Transverse colon (tissue), 4 donors: ENCODE data around the gene ADCY1. TPM values are rescaled to one million over a fixed set of nuclear protein-coding genes. Genes with fewer than 3 reads are reported as not detected.

Experiments used
- DNase-seq: peaks from one replicate; pipeline ENCODE4 v3.0.0-alpha.2; 2019
- H3K27ac ChIP-seq, 4 donors: fragments of 200-600 bp; sonication (generic); 2 replicates each; pipeline ENCODE4 v1.5.1; 2016 to 2018; ENCODE audit warnings: inconsistent platforms in 4 of 4
- H3K27me3 ChIP-seq: fragments of 200-600 bp; sonication (generic); 2 replicates; pipeline ENCODE4 v1.5.1; 2017; ENCODE audit warnings: inconsistent platforms
- H3K36me3 ChIP-seq, 4 donors: fragments of 200-600 bp; sonication (generic); 2 replicates each; pipeline ENCODE4 v1.5.1; 2017 to 2019; ENCODE audit warnings: inconsistent platforms in 4 of 4
- H3K4me1 ChIP-seq, 4 donors: fragments of 200-600 bp; sonication (generic); 2 replicates each; pipeline ENCODE4 v1.5.1; 2017 to 2020; ENCODE audit warnings: inconsistent platforms in 4 of 4
- H3K4me3 ChIP-seq, 4 donors: fragments of 200-600 bp; sonication (generic); 1 replicate in 1 of 4; 2 replicates in 3 of 4; pipeline versions ENCODE4 v1.5.1 to v1.6.1; 2017 to 2019; ENCODE audit warnings: inconsistent platforms in 4 of 4
- H3K9me3 ChIP-seq, 2 donors: fragments of 200-600 bp; sonication (generic); 2 replicates each; pipeline ENCODE4 v1.5.1; 2017 to 2019; ENCODE audit warnings: inconsistent platforms in 2 of 2
- CTCF ChIP-seq, 5 experiments: fragments of 200-600 bp in 3 of 5; fragments of 450-650 bp in 2 of 5; sonication (generic) in 3 of 5; IDR thresholded peaks; 1 replicate in 2 of 5; 2 replicates in 3 of 5; pipeline ENCODE4 v1.5.1; 2016 to 2017; ENCODE audit warnings: antibody characterized with exemption in 5 of 5, inconsistent platforms in 3 of 5, mild to moderate bottlenecking in 2 of 5, moderate library complexity in 1 of 5
- EP300 ChIP-seq: sonication (generic); formaldehyde crosslinking; IDR thresholded peaks from one replicate; pipeline ENCODE4 v1.6.1; 2017; ENCODE audit warnings: antibody characterized with exemption, low read depth
- POLR2A ChIP-seq: fragments of 450-650 bp; IDR thresholded peaks from one replicate; pipeline ENCODE4 v1.6.1; 2016; ENCODE audit warnings: antibody characterized with exemption, mild to moderate bottlenecking, moderate library complexity
- POLR2AphosphoS5 ChIP-seq, 3 donors: sonication (generic); formaldehyde crosslinking; IDR thresholded peaks; one replicate each; pipeline ENCODE4 v1.6.1; 2016; ENCODE audit warnings: antibody characterized with exemption in 3 of 3
- WGBS, 2 donors: methylation state at CpG; one replicate each; pipeline ENCODE4 v1.1.5; 2018; ENCODE audit warnings: low coverage in 1 of 2; 5-methylcytosine and 5-hydroxymethylcytosine counted together
- in situ Hi-C, 4 donors: fragments of 200-750 bp; cut with MboI; loops; one replicate each; pipeline versions ENCODE4 v1.15.0 to v1.15.1; 2017; ENCODE audit warnings: low sequenced_read_pairs in 3 of 4, low pct_ligation_motif_present in 1 of 4, low pct_unique_long_range_greater_than_20kb in 1 of 4
- intact Hi-C: fragments of 100-400 bp; cut with DNase I; formaldehyde crosslinking; loops from one replicate; pipeline ENCODE4 v1.15.1; 2023; ENCODE audit warnings: low total_unique reads
- total RNA-seq, 4 donors: library from RNA; depleted of rRNA; stranded (reverse); fragments of >200 nt; gene quantifications; one replicate each; pipeline ENCODE4 v1.1.0, GENCODE V29; 2016

Gene ADCY1
- total RNA-seq, 4 donors from 2014 or later = 0.16 to 0.41 TPM; not detected in 2

DNA sequence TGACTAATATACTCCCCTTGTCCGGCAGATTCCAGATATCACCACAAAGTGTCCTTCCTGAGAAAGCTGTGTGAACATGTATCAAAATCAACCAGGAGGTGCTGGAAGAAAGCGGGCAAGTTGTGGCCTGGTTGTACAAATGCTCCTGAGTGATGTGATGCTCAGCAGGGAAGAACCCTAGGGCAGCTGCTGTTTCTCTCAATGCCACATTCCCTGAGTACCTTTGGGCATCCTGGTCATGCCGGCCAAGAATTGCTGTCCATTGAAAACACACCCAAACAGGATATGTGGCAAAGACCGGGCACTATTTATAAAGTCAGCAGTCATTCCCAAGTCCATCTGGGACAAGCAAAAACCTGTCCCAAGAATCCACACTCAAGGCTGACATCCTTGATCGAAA lies 7.8 kb upstream of the ADCY1 start:
- Histone ChIP-seq H3K27me3 (no peaks in the 10 kb centered on the region), H3K36me3 (no peaks in the 10 kb centered on the region), H3K27ac (no peak overlapping the region), H3K9me3 (no peaks in the 10 kb centered on the region), H3K4me3 (no peak overlapping the region), H3K4me1 (peaks cover 0 to 3% (median 0%) of the 10 kb centered on the region in 4 donors)
- 84 to 96% methylated on average over 3 to 5 of the region's 5 CpGs for WGBS, 2 donors
- intact Hi-C loops = no loop called here
- no peak for DNase-seq
- in situ Hi-C loops = no loop called here
- no peak for TF ChIP-seq POLR2AphosphoS5 (IDR thresholded peaks at IDR 0.05)
- TF ChIP-seq CTCF (IDR thresholded peaks at IDR 0.05) = no peak
- no peak for TF ChIP-seq EP300
- TF ChIP-seq POLR2A = no peak

DNA sequence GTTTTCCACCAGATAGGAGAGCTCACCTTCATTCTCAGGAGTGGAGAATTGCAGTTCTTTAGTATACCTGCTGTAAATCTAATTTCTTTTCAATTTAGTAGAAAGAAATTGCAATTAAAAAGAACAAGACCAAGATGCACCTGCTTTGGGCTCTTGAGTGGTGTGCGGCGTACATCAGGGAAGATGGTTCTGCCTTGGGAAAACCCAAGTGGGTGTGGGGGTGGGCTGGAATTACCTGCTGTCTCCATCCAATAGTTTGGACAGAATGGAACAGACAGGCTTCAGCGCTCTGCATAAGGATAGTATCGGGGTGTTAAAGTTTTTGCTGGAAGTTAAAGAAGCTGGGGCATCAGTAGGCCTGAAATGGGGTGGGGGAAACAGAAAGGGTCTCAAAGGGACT lies 7.2 kb upstream of the ADCY1 start:
- H3K36me3 ChIP-seq = no peaks in the 10 kb centered on the region
- intact Hi-C loops = no loop called here
- no peak overlapping the region for H3K27ac ChIP-seq
- H3K4me3 ChIP-seq = no peak overlapping the region
- peaks cover 0 to 3% (median 0%) of the 10 kb centered on the region in 4 donors for H3K4me1 ChIP-seq
- no peaks in the 10 kb centered on the region for H3K9me3 ChIP-seq
- in situ Hi-C loops = no loop called here
- 82 to 97% methylated on average over 4 of the region's 4 CpGs for WGBS, 2 donors
- peaks cover 1% of the 10 kb centered on the region for H3K27me3 ChIP-seq
- DNase-seq = no peak
- TF ChIP-seq POLR2AphosphoS5 (IDR thresholded peaks at IDR 0.05) (no peak), EP300 (no peak), POLR2A (no peak)

- in situ Hi-C loops = no loop called here
- TF ChIP-seq EP300 = no peak
- TF ChIP-seq CTCF (IDR thresholded peaks at IDR 0.05) = no peak
Observed at GRCh38 chr7:45567713-45568112, 6.5 kb upstream of the ADCY1 start.

GRCh38 chr7:45568536-45569289 lies 5.5 kb upstream of the ADCY1 start:
- intact Hi-C loops (no loop called here), in situ Hi-C loops (no loop called here)
- DNase-seq = no peak
- Histone ChIP-seq H3K27ac (no peak overlapping the region), H3K36me3 (no peaks in the 10 kb centered on the region), H3K4me1 (peaks cover 0 to 3% (median 0%) of the 10 kb centered on the region in 4 donors), H3K9me3 (no peaks in the 10 kb centered on the region), H3K4me3 (no peak overlapping the region), H3K27me3 (peaks cover 19% of the 10 kb centered on the region)
- TF ChIP-seq POLR2A (no peak), EP300 (no peak), CTCF (IDR thresholded peaks at IDR 0.05) (no peak), POLR2AphosphoS5 (IDR thresholded peaks at IDR 0.05) (no peak)
- 74% methylated on average over 10 of the region's 10 CpGs; no CpG with 5 or more reads in 1 of the 2 donors for WGBS, 2 donors

More at GRCh38 chr7:45567713-45568112, 6.5 kb upstream of the ADCY1 start:
- no peak for DNase-seq
- H3K27me3 ChIP-seq = peaks cover 9% of the 10 kb centered on the region
- no peaks in the 10 kb centered on the region for H3K36me3 ChIP-seq
- no peaks in the 10 kb centered on the region for H3K9me3 ChIP-seq
- no peak overlapping the region for H3K4me3 ChIP-seq
- intact Hi-C loops = no loop called here
- no peak overlapping the region for H3K27ac ChIP-seq
- WGBS, 2 donors = 64 to 71% methylated on average over 1 of the region's 1 CpG
- H3K4me1 ChIP-seq = peaks cover 0 to 3% (median 0%) of the 10 kb centered on the region in 4 donors

DNA sequence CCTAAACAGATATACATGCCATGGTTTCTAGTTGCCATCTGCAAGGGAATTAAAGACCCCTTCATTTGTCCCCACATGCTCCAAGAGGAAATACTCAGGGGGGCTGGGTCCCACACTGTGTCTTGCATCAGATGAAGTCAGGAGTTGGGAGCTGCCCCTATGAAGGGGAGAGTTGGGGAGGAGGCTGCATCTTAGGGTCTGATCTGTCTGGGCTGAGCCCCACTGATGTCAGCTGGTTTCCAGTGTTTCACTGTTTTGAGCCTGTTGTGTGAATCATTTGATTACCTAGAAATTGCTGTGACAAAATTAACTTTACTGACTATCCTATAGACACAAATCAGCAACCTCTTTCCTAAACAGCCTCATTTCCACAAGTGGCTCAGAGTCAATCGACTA lies 4.9 kb upstream of the ADCY1 start:
- H3K4me1 ChIP-seq = peaks cover 0 to 3% (median 0%) of the 10 kb centered on the region in 4 donors
- WGBS, 2 donors = 76% methylated on average over 1 of the region's 1 CpG; no CpG with 5 or more reads in 1 of the 2 donors
- H3K36me3 ChIP-seq = no peaks in the 10 kb centered on the region
- DNase-seq = no peak
- TF ChIP-seq POLR2A (no peak), CTCF (IDR thresholded peaks at IDR 0.05) (no peak), POLR2AphosphoS5 (IDR thresholded peaks at IDR 0.05) (no peak), EP300 (no peak)
- H3K4me3 ChIP-seq = no peak overlapping the region
- H3K27me3 ChIP-seq = peaks cover 22% of the 10 kb centered on the region
- no peaks in the 10 kb centered on the region for H3K9me3 ChIP-seq
- in situ Hi-C loops = no loop called here
- intact Hi-C loops = no loop called here
- H3K27ac ChIP-seq = no peak overlapping the region
